ENCODE measurements around the gene KCTD7.
"Not testable (repeated sequence)": the region's sequence is repeated elsewhere in the genome, so short reads cannot be mapped to it uniquely, and the experiment has no call there.

DNA sequence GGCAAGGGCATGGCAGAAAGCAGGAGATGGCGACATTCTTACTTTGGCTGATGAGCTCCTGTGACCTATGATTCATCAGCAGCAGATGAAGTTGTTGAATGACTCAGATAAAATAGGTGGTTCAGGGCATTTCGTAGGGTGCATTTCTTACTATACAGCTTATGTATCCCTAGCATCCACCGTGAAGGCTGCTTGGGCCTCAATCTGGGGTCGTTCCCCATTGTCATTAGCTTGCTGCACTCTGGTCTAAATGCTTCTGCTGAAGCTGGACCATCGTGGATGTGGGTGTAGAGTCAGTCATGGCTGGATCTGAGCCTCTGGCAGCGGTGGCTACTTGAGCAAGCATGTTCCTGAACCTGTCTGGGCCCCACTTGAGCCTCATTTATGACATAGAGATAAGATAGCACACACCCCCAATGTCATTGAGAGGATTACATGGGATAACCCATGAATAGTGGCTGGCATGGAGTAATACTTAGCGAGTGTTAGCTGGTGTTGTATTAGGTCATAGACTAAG is 44.5 kb downstream of the KCTD7 start:
- not testable (repeated sequence) for TF ChIP-seq EZH2, EZH2phosphoT487 (IDR thresholded peaks at IDR 0.05)

Data from neural progenitor cell (in vitro differentiated cells).